Effector memory CD8-positive, alpha-beta T cell (primary cell): ENCODE data around the gene GAGE2A.
"Not testable (repeated sequence)": the region's sequence is repeated elsewhere in the genome, so short reads cannot be mapped to it uniquely, and the experiment has no call there.

Source experiments
- ATAC-seq: fragments of 150-1000 bp; cut with Tn5 transposase; replicated peaks from 2 replicates; pipeline ENCODE4 v1.10.0; 2021; ENCODE audit warnings: mild to moderate bottlenecking, moderate library complexity
- DNase-seq, 3 experiments: peaks; one replicate each; pipeline ENCODE4 v3.0.0; 2021
- H3K27ac Mint-ChIP-seq, 2 donors: one replicate each; pipeline ENCODE4 v1.8.0; 2022; ENCODE audit warnings: mild to moderate bottlenecking in 2 of 2, mixed read lengths in 2 of 2, moderate library complexity in 2 of 2
- H3K27me3 Mint-ChIP-seq, 2 donors: one replicate each; pipeline ENCODE4 v1.8.0; 2022; ENCODE audit warnings: mixed read lengths in 2 of 2
- H3K36me3 Mint-ChIP-seq: one replicate; pipeline ENCODE4 v1.8.0; 2022; ENCODE audit warnings: mild to moderate bottlenecking, moderate library complexity, mixed read lengths; ENCODE audit not compliant: insufficient read depth
- H3K4me1 Mint-ChIP-seq, 2 donors: one replicate each; pipeline ENCODE4 v1.8.0; 2022; ENCODE audit warnings: low read depth in 2 of 2, mixed read lengths in 2 of 2
- H3K4me3 Mint-ChIP-seq, 2 donors: one replicate each; pipeline ENCODE4 v1.8.0; 2022; ENCODE audit warnings: mild to moderate bottlenecking in 2 of 2, mixed read lengths in 2 of 2, moderate library complexity in 2 of 2
- H3K9me3 Mint-ChIP-seq, 2 donors: one replicate each; pipeline ENCODE4 v1.8.0; 2022; ENCODE audit warnings: mixed read lengths in 2 of 2
- total RNA-seq, 9 experiments: gene quantifications; one replicate each; lab custom pipeline; 2026; lab: John Stamatoyannopoulos, UW

Gene GAGE2A, protein sequence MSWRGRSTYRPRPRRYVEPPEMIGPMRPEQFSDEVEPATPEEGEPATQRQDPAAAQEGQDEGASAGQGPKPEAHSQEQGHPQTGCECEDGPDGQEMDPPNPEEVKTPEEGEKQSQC
- 0 reads per million in 9 experiments for total RNA-seq

DNA sequence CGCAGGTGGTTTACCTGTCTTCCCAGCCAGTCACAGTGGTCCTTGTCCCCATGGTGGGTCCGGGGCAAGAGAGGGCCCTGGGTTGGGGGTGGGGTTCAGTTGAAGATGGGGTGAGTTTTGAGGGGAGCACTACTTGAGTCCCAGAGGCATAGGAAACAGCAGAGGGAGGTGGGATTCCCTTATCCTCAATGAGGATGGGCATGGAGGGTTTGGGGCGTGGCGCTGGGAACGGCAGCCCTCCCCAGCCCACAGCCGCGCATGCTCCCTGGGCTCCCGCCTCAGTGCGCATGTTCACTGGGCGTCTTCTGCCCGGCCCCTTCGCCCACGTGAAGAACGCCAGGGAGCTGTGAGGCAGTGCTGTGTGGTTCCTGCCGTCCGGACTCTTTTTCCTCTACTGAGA, at the start of gene GAGE2A:
Gene GAGE2A, plus strand, starts transcription at position 301 of the 400 bp plus-strand sequence. CDS start 1,155 bp downstream, outside the sequence.
- not testable (repeated sequence) for H3K36me3 Mint-ChIP-seq, H3K27ac Mint-ChIP-seq

DNA sequence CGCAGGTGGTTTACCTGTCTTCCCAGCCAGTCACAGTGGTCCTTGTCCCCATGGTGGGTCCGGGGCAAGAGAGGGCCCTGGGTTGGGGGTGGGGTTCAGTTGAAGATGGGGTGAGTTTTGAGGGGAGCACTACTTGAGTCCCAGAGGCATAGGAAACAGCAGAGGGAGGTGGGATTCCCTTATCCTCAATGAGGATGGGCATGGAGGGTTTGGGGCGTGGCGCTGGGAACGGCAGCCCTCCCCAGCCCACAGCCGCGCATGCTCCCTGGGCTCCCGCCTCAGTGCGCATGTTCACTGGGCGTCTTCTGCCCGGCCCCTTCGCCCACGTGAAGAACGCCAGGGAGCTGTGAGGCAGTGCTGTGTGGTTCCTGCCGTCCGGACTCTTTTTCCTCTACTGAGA, 47.9 kb upstream of the GAGE2A start, which contains the start of gene GAGE12D:
Gene GAGE12D, plus strand, starts transcription at position 301 of the 400 bp plus-strand sequence. CDS start 1,155 bp downstream, outside the sequence.
- DNase-seq, H3K27me3 Mint-ChIP-seq, ATAC-seq, H3K27ac Mint-ChIP-seq, H3K4me3 Mint-ChIP-seq, H3K4me1 Mint-ChIP-seq, H3K9me3 Mint-ChIP-seq, H3K36me3 Mint-ChIP-seq: not testable (repeated sequence)

More for the DNA sequence above, at the start of gene GAGE2A:
- not testable (repeated sequence) for H3K9me3 Mint-ChIP-seq, H3K4me3 Mint-ChIP-seq, H3K4me1 Mint-ChIP-seq, H3K27me3 Mint-ChIP-seq, DNase-seq, ATAC-seq

DNA sequence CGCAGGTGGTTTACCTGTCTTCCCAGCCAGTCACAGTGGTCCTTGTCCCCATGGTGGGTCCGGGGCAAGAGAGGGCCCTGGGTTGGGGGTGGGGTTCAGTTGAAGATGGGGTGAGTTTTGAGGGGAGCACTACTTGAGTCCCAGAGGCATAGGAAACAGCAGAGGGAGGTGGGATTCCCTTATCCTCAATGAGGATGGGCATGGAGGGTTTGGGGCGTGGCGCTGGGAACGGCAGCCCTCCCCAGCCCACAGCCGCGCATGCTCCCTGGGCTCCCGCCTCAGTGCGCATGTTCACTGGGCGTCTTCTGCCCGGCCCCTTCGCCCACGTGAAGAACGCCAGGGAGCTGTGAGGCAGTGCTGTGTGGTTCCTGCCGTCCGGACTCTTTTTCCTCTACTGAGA, 38.3 kb upstream of the GAGE2A start, which contains the start of gene GAGE12E:
Gene GAGE12E, plus strand, starts transcription at position 301 of the 400 bp plus-strand sequence. CDS start 1,155 bp downstream, outside the sequence.
- DNase-seq, H3K27me3 Mint-ChIP-seq, H3K4me1 Mint-ChIP-seq, H3K4me3 Mint-ChIP-seq, H3K36me3 Mint-ChIP-seq, H3K9me3 Mint-ChIP-seq, H3K27ac Mint-ChIP-seq, ATAC-seq: not testable (repeated sequence)

DNA sequence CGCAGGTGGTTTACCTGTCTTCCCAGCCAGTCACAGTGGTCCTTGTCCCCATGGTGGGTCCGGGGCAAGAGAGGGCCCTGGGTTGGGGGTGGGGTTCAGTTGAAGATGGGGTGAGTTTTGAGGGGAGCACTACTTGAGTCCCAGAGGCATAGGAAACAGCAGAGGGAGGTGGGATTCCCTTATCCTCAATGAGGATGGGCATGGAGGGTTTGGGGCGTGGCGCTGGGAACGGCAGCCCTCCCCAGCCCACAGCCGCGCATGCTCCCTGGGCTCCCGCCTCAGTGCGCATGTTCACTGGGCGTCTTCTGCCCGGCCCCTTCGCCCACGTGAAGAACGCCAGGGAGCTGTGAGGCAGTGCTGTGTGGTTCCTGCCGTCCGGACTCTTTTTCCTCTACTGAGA, 28.8 kb upstream of the GAGE2A start, which contains the start of gene GAGE12F:
Gene GAGE12F, plus strand, starts transcription at position 301 of the 400 bp plus-strand sequence. CDS start 1,155 bp downstream, outside the sequence.
- not testable (repeated sequence) for H3K9me3 Mint-ChIP-seq, H3K27ac Mint-ChIP-seq, H3K27me3 Mint-ChIP-seq

DNA sequence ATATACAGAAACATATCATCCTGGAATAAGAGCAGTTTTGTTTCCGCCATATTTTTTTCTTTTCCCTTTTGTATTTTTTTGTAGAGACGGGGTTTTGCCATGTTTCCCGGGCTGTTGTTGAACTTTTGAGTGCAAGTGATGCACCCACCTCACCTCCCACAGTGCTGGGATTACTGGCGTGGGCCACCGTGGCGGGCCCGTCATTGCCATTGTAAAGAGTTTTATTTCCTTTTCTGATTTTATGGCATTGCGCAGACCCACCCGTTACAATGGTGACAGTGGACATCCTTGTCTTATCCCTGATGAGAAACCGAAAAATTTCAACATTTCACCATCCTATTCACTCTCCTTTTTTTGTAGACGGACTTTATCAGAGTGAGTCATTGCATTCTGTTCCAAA, 20.6 kb upstream of the GAGE2A start:
- not testable (repeated sequence) for H3K27ac Mint-ChIP-seq, H3K36me3 Mint-ChIP-seq, H3K9me3 Mint-ChIP-seq, H3K27me3 Mint-ChIP-seq, ATAC-seq, H3K4me3 Mint-ChIP-seq, DNase-seq, H3K4me1 Mint-ChIP-seq

More for the DNA sequence above, 28.8 kb upstream of the GAGE2A start, which contains the start of gene GAGE12F:
- not testable (repeated sequence) for H3K36me3 Mint-ChIP-seq, H3K4me1 Mint-ChIP-seq, DNase-seq, H3K4me3 Mint-ChIP-seq, ATAC-seq

DNA sequence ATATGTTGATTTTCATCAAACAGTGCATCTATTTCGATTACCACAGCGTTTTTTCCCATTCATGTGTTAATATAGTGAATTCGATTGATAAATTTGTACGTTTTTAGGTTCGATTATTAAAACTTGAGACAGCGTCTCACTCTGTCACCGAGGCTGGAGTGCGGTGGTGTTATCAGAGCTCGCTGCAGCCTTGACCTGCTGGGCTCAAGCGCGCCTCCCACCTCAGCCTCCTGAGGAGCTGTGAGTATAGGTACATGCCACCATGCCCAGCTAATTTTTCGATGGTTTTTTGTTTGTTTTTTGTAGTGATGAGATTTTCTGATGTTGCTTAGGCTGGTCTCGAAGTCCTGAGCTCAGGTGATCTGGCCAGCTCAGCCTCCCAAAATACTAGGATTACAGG, 20.1 kb upstream of the GAGE2A start:
- H3K36me3 Mint-ChIP-seq, H3K4me1 Mint-ChIP-seq, H3K27ac Mint-ChIP-seq, ATAC-seq, H3K4me3 Mint-ChIP-seq, DNase-seq, H3K9me3 Mint-ChIP-seq, H3K27me3 Mint-ChIP-seq: not testable (repeated sequence)

DNA sequence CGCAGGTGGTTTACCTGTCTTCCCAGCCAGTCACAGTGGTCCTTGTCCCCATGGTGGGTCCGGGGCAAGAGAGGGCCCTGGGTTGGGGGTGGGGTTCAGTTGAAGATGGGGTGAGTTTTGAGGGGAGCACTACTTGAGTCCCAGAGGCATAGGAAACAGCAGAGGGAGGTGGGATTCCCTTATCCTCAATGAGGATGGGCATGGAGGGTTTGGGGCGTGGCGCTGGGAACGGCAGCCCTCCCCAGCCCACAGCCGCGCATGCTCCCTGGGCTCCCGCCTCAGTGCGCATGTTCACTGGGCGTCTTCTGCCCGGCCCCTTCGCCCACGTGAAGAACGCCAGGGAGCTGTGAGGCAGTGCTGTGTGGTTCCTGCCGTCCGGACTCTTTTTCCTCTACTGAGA, 19.2 kb upstream of the GAGE2A start, which contains the start of gene GAGE12G:
Gene GAGE12G, plus strand, starts transcription at position 301 of the 400 bp plus-strand sequence. CDS start 1,155 bp downstream, outside the sequence.
- not testable (repeated sequence) for DNase-seq, ATAC-seq, H3K27ac Mint-ChIP-seq, H3K4me3 Mint-ChIP-seq, H3K27me3 Mint-ChIP-seq, H3K9me3 Mint-ChIP-seq, H3K4me1 Mint-ChIP-seq, H3K36me3 Mint-ChIP-seq

DNA sequence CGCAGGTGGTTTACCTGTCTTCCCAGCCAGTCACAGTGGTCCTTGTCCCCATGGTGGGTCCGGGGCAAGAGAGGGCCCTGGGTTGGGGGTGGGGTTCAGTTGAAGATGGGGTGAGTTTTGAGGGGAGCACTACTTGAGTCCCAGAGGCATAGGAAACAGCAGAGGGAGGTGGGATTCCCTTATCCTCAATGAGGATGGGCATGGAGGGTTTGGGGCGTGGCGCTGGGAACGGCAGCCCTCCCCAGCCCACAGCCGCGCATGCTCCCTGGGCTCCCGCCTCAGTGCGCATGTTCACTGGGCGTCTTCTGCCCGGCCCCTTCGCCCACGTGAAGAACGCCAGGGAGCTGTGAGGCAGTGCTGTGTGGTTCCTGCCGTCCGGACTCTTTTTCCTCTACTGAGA, 9.6 kb upstream of the GAGE2A start, which contains the start of gene GAGE12H:
Gene GAGE12H, plus strand, starts transcription at position 301 of the 400 bp plus-strand sequence. CDS start 1,155 bp downstream, outside the sequence.
- not testable (repeated sequence) for H3K9me3 Mint-ChIP-seq, H3K27ac Mint-ChIP-seq, H3K36me3 Mint-ChIP-seq, H3K27me3 Mint-ChIP-seq, DNase-seq, H3K4me1 Mint-ChIP-seq, ATAC-seq, H3K4me3 Mint-ChIP-seq

DNA sequence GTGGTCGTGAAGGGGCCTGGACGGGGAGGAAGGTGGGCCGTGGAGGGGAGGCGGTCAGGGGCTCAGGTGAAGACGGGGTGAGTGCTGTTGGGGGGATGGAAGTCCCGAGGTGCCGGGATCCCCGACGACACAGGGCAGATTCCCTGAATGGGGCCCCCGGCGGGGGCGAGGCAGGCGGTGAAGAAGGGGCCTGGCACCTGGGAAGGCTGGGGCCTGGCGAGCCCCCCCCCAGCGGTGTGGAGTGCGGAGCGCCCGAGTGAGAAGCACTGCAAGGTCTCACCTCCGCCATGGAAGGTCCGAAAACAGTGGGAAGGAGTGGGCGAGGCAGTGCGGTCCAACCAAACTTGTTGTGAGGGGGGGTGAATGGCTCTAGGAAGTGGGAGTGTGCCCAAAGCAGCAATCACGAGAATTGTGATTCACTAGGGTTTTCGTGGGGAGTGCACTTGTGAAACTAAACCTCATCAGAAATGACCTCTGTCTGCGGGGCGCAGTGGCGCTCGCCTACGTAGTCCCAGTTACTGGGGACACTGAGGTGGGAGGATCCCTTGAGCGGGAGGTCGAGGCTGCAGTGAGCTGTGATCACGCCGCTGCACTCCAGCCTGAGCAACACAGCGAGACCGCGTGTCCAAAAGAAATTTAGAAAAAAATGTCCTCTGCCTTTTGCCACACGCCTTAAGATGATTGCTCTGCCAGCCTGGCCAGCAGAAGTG, 628 bp downstream of the GAGE2A start:
- not testable (repeated sequence) for ATAC-seq, H3K4me3 Mint-ChIP-seq, H3K36me3 Mint-ChIP-seq, H3K27me3 Mint-ChIP-seq, H3K4me1 Mint-ChIP-seq, H3K9me3 Mint-ChIP-seq, H3K27ac Mint-ChIP-seq
- DNase-seq, result peak in 1 of 3 experiments; percentile 1

DNA sequence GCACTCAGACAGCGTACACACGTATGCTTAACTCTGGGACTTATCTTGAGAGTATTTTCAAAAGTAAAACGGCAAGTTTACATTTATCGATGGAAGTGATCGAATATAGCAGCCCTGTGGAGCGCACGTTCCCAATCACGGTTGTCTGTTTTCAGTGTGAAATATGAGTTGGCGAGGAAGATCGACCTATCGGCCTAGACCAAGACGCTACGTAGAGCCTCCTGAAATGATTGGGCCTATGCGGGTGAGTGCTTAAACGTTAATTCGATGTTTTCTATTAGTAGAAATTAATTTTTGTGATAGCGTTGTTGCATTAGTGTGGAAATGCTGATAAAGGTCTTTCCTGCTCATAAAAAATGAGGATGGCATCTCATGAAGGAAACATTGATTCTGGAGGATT, 1.2 kb downstream of the GAGE2A start:
- ATAC-seq, H3K9me3 Mint-ChIP-seq, H3K4me1 Mint-ChIP-seq, H3K27ac Mint-ChIP-seq, DNase-seq, H3K36me3 Mint-ChIP-seq, H3K27me3 Mint-ChIP-seq, H3K4me3 Mint-ChIP-seq: not testable (repeated sequence)

DNA sequence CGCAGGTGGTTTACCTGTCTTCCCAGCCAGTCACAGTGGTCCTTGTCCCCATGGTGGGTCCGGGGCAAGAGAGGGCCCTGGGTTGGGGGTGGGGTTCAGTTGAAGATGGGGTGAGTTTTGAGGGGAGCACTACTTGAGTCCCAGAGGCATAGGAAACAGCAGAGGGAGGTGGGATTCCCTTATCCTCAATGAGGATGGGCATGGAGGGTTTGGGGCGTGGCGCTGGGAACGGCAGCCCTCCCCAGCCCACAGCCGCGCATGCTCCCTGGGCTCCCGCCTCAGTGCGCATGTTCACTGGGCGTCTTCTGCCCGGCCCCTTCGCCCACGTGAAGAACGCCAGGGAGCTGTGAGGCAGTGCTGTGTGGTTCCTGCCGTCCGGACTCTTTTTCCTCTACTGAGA, 9.4 kb downstream of the GAGE2A start, which contains the start of gene GAGE1:
Gene GAGE1, plus strand, starts transcription at position 301 of the 400 bp plus-strand sequence. CDS start 1,155 bp downstream, outside the sequence.
- DNase-seq, H3K4me1 Mint-ChIP-seq, ATAC-seq, H3K27ac Mint-ChIP-seq, H3K4me3 Mint-ChIP-seq, H3K9me3 Mint-ChIP-seq, H3K36me3 Mint-ChIP-seq, H3K27me3 Mint-ChIP-seq: not testable (repeated sequence)

DNA sequence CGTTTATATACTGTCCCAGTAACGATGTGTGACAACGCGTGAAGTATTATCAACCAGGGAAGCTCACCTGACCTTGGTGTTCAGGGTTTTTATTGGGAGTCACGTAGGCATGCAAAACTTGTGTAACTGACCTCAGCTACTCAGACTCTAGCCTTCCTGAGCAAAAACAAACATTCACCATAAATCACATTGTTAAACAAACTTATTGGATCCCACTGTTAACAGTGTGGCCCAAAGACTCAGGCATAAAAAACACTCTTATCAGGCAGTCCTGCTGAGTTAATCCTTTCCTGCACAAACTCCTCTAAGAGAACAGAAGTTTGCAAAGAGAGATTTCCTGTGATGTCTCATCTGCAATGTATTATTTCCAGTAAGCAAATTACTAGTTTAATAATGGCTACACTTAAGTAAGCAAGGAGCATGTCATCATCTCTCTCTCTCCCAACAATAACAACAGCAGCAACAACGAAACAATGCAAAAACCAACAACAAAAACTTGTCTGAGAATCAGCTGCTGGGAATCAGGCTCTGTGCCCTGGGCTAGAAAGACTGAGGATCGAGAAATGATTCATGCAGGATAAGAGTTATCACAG, 21.5 kb downstream of the GAGE2A start:
- H3K9me3 Mint-ChIP-seq, result no peaks in the 10 kb centered on the region
- H3K27ac Mint-ChIP-seq, result no peak overlapping the region
- peaks cover 6 to 7% of the 10 kb centered on the region in 2 donors for H3K27me3 Mint-ChIP-seq
- no peaks in the 10 kb centered on the region for H3K4me1 Mint-ChIP-seq
- ATAC-seq (no peak), DNase-seq (no peak)
- no peaks in the 10 kb centered on the region for H3K36me3 Mint-ChIP-seq
- no peak overlapping the region for H3K4me3 Mint-ChIP-seq

DNA sequence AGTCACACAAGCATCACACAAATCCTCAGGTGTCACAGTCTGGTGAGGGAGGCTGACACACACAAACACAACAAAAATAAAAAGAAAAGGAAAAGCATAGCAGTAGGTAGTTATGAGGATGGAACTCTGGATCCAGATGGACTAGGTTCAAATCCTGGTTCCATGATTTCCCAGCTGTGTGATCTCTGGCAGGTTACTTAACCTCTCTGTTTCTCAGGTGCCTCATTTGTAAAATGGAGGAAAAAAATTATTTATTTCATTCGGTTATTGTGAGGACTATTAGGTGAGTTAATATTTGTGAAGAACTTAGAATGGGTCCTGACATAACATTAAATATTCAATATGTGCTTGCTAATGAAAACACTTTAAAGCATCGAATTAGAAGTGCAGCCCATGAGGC, 29.3 kb downstream of the GAGE2A start:
- no peak overlapping the region for H3K27ac Mint-ChIP-seq
- H3K4me1 Mint-ChIP-seq, result no peaks in the 10 kb centered on the region

More for the DNA sequence above, 29.3 kb downstream of the GAGE2A start:
- no peaks in the 10 kb centered on the region for H3K36me3 Mint-ChIP-seq
- H3K4me3 Mint-ChIP-seq, result no peak overlapping the region
- no peaks in the 10 kb centered on the region for H3K9me3 Mint-ChIP-seq
- no peak for DNase-seq
- no peak for ATAC-seq
- H3K27me3 Mint-ChIP-seq, result peaks cover 4 to 6% of the 10 kb centered on the region in 2 donors
